A549 (cell line): ENCODE measurements around the gene ITIH5. TPM values are rescaled to one million over a fixed set of nuclear protein-coding genes. Genes with fewer than 3 reads are reported as not detected.

ENCODE experiments used
- ATAC-seq, 2 experiments: fragments of 200-7000 bp in 1 of 2; fragments of >200 bp in 1 of 2; cut with Nextera tagmentation in 1 of 2; cut with Tn5 transposase in 1 of 2; 3 replicates each; pipeline versions ENCODE4 v1.8.0 to v1.9.1; 2018 to 2020; ENCODE audit warnings: mild to moderate bottlenecking in 1 of 2, moderate library complexity in 1 of 2
- CTCF ChIA-PET: fragments of 300-600 bp; sonication (Branson Sonifier 250); formaldehyde crosslinking; extraction: SDS; loops from one replicate; lab custom pipeline; 2021; ENCODE audit warnings: antibody characterized with exemption, inconsistent platforms; lab: Yijun Ruan, JAX
- POLR2A ChIA-PET: fragments of 350-600 bp; formaldehyde crosslinking; extraction: SDS; loops from one replicate; lab custom pipeline; 2021; ENCODE audit warnings: antibody characterized with exemption, inconsistent platforms; lab: Yijun Ruan, JAX
- DNase-seq, 2 experiments: peaks; one replicate each; pipeline versions ENCODE4 v3.0.0 to v3.0.0-alpha.2; 2011 to 2016; ENCODE audit warnings: low read depth in 1 of 2, low spot score in 1 of 2
- FAIRE-seq: peaks from 2 replicates; lab custom pipeline; 2011; peaks lifted over from hg19 to GRCh38; lab: Jason Lieb, UNC
- H3K27ac ChIP-seq, 2 experiments: fragments of >200 bp; sonication (Bioruptor Twin); formaldehyde crosslinking; 3 replicates each; pipeline ENCODE4 v1.5.1; 2016 to 2017
- H3K4me1 ChIP-seq: fragments of >200 bp; sonication (Bioruptor Twin); formaldehyde crosslinking; 3 replicates; pipeline ENCODE4 v1.6.1; 2016
- H3K4me2 ChIP-seq: fragments of >200 bp; sonication (Bioruptor Twin); formaldehyde crosslinking; 3 replicates; pipeline ENCODE4 v1.6.1; 2016
- H3K4me3 ChIP-seq: fragments of >200 bp; sonication (Bioruptor Twin); formaldehyde crosslinking; 3 replicates; pipeline ENCODE4 v1.5.1; 2016
- H3K9me3 ChIP-seq: fragments of >200 bp; sonication (Bioruptor Twin); formaldehyde crosslinking; 3 replicates; pipeline ENCODE4 v1.6.1; 2016
- BHLHE40 ChIP-seq: IDR thresholded peaks from 2 replicates; pipeline ENCODE4 v1.6.1; 2012; ENCODE audit warnings: low read depth, low read length, inconsistent platforms
- CHD2 ChIP-seq: fragments of 150-350 bp; IDR thresholded peaks from 2 replicates; pipeline ENCODE4 v1.6.1; 2014; ENCODE audit warnings: low read length; ENCODE audit not compliant: partially characterized antibody
- EP300 ChIP-seq, 2 experiments: fragments of >200 bp; sonication (Bioruptor Twin); formaldehyde crosslinking; IDR thresholded peaks; 2 replicates in 1 of 2; 3 replicates in 1 of 2; pipeline ENCODE4 v1.6.1; 2016 to 2017
- ESRRA ChIP-seq: fragments of 150-350 bp; IDR thresholded peaks from 2 replicates; pipeline ENCODE4 v1.6.1; 2014; ENCODE audit warnings: mild to moderate bottlenecking, low read length, borderline replicate concordance
- FOSL2 ChIP-seq, 2 experiments: fragments of 450-650 bp in 1 of 2; fragments of >200 bp in 1 of 2; sonication (Bioruptor Twin) in 1 of 2; formaldehyde crosslinking; IDR thresholded peaks; 2 replicates each; pipeline versions ENCODE4 v1.5.0 to v1.6.1; 2016 to 2020; ENCODE audit warnings: mild to moderate bottlenecking in 1 of 2, moderate library complexity in 1 of 2
- FOXS1 ChIP-seq: fragments of 250-450 bp; sonication (Bioruptor Pico); IDR thresholded peaks from 2 replicates; pipeline ENCODE4 v1.5.0; 2020; ENCODE audit warnings: mild to moderate bottlenecking, moderate library complexity
- HEYL ChIP-seq: fragments of 250-450 bp; sonication (Bioruptor Pico); IDR thresholded peaks from 2 replicates; pipeline ENCODE4 v1.8.0; 2021; ENCODE audit warnings: mild to moderate bottlenecking, moderate library complexity
- HOXA7 ChIP-seq: fragments of 250-450 bp; sonication (Bioruptor Pico); IDR thresholded peaks from 2 replicates; pipeline ENCODE4 v1.5.0; 2020; ENCODE audit warnings: mild to moderate bottlenecking, moderate library complexity
- HOXB5 ChIP-seq: fragments of 250-450 bp; sonication (Bioruptor Pico); IDR thresholded peaks from 2 replicates; pipeline ENCODE4 v1.5.0; 2020; ENCODE audit warnings: mild to moderate bottlenecking, moderate library complexity
- JUNB ChIP-seq: fragments of >200 bp; sonication (Bioruptor Twin); formaldehyde crosslinking; IDR thresholded peaks from 2 replicates; pipeline ENCODE4 v1.6.1; 2016
- MAFK ChIP-seq: fragments of 450-650 bp; IDR thresholded peaks from 2 replicates; pipeline ENCODE4 v1.6.1; 2014; ENCODE audit not compliant: partially characterized antibody
- MYC ChIP-seq: IDR thresholded peaks from 2 replicates; pipeline ENCODE4 v1.6.1; 2012; ENCODE audit warnings: mild to moderate bottlenecking, inconsistent platforms, low read length, improper control_type of control experiment, borderline replicate concordance
- NR3C1 ChIP-seq: fragments of >200 bp; sonication (Bioruptor Twin); formaldehyde crosslinking; IDR thresholded peaks from 3 replicates; pipeline ENCODE4 v1.6.1; 2017
- POLR2AphosphoS2 ChIP-seq: conservative IDR thresholded peaks from 2 replicates; pipeline ENCODE4 v1.6.1; 2012; ENCODE audit warnings: low read length, improper control_type of control experiment, inconsistent platforms
- RAD21 ChIP-seq, 2 experiments: fragments of >200 bp in 1 of 2; sonication (Bioruptor Twin) in 1 of 2; formaldehyde crosslinking in 1 of 2; IDR thresholded peaks in 1 of 2; conservative IDR thresholded peaks in 1 of 2; 2 replicates in 1 of 2; 3 replicates in 1 of 2; pipeline ENCODE4 v1.6.1; 2012 to 2018; ENCODE audit warnings: inconsistent platforms in 1 of 2
- RFX5 ChIP-seq: fragments of 450-650 bp; IDR thresholded peaks from 2 replicates; pipeline ENCODE4 v1.7.1; 2014; ENCODE audit warnings: antibody characterized with exemption, mild to moderate bottlenecking, moderate library complexity
- RNF2 ChIP-seq: fragments of 200-600 bp; sonication (generic); IDR thresholded peaks from 2 replicates; pipeline ENCODE4 v1.6.1; 2016; ENCODE audit warnings: low read depth, mild to moderate bottlenecking, antibody characterized with exemption, moderate library complexity, borderline replicate concordance
- SREBF2 ChIP-seq: fragments of 450-650 bp; IDR thresholded peaks from 2 replicates; pipeline ENCODE4 v1.6.1; 2014; ENCODE audit warnings: mild to moderate bottlenecking, moderate library complexity
- TFCP2L1 ChIP-seq: fragments of 250-450 bp; sonication (Bioruptor Pico); IDR thresholded peaks from 2 replicates; pipeline ENCODE4 v1.5.0; 2021; ENCODE audit warnings: mild to moderate bottlenecking
- WGBS: methylation state at CpG from one replicate; pipeline ENCODE4 v1.1.6; 2017; ENCODE audit errors: missing lambda C conversion rate; 5-methylcytosine and 5-hydroxymethylcytosine counted together
- polyA plus RNA-seq, 4 experiments: library from polyadenylated mRNA; depleted of rRNA in 3 of 4; stranded (reverse); fragments of >200 nt; fragmentation: RNase III in 1 of 4; extraction: RNeasy Plus Mini Kit Qiagen cat#74134 plus additional on column Dnase treatment in 1 of 4; gene quantifications; 2 replicates in 3 of 4; 3 replicates in 1 of 4; pipeline ENCODE4 v1.2.3, GENCODE V29; 2011 to 2017
- TF ChIP-seq, protein P1 (sequence below): fragments of >200 bp; sonication (Bioruptor Twin); formaldehyde crosslinking; IDR thresholded peaks from 3 replicates; pipeline ENCODE4 v1.6.1; 2016
- TF ChIP-seq, protein P2 (sequence below): fragments of 250-450 bp; sonication (Bioruptor Pico); IDR thresholded peaks from 2 replicates; pipeline ENCODE4 v1.5.0; 2020; ENCODE audit warnings: low read depth, mild to moderate bottlenecking, moderate library complexity
- TF ChIP-seq, protein P3 (sequence below): IDR thresholded peaks from 2 replicates; pipeline ENCODE4 v1.6.1; 2012; ENCODE audit warnings: low read depth, borderline replicate concordance
- TF ChIP-seq, protein P4 (sequence below): fragments of 450-650 bp; IDR thresholded peaks from 2 replicates; pipeline ENCODE4 v1.6.1; 2014; ENCODE audit warnings: antibody characterized with exemption

ITIH5 gene
- polyA plus RNA-seq, 2 of the 4 experiments (the other 2 are of a cell fraction): 0.03 to 0.05 TPM

DNA sequence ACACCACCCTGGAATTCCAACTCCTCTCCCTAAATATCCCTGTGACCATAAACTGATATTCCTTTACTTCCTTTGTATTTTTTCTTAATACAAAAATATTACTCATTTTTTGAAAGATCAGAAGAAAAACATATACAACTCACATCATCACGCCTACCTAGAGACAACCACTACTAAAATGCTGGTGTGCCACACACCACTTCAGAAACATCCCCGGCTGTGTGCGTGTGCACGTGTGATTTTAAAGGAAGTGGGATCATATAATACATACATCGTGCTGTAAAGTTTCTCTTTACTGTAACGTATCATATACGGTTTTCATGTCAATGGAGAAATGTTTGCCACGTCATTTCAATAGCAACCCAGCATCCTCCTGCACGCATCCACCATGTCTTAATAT, 76.5 kb downstream of the ITIH5 start:
- TF ChIP-seq EP300 (IDR thresholded peaks at IDR 0.05): no peak
- TF ChIP-seq JUNB: no peak
- TF ChIP-seq MAFK: no peak
- H3K9me3 ChIP-seq: no peaks in the 10 kb centered on the region
- H3K4me1 ChIP-seq: no peaks in the 10 kb centered on the region
- no peak for DNase-seq
- no peak overlapping the region for H3K27ac ChIP-seq
- no peak overlapping the region for H3K4me2 ChIP-seq
- no peak for FAIRE-seq
- CTCF ChIA-PET: interaction anchor here (1.4 kb wide), 1 partner anchor 11 kb away, joined by 3 read pairs; no protein-coding TSS in a partner anchor
- ATAC-seq: no peak
- 54% methylated on average over 9 of the region's 9 CpGs for WGBS
- POLR2A ChIA-PET: no interaction called here
- H3K4me3 ChIP-seq: no peak overlapping the region

DNA sequence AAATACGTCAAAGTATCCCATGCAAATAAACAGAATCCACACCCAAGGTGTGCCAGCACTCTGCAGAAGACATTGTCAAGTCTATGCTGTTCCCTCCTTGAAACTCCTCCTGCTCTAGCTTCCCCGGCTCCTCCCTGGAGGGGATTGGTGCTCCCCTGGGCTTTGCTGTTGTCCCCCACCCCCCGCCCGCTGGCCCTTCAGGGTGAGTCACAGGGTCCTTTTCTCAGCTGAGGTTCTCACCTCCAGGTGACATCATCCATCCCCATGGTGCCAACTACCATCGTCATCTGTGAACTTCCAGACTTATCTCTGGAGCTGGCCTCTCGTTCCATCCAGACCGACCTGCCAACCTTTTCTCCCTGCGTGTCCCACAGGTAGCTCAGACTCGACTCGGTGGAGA, 77.0 kb downstream of the ITIH5 start:
- TF ChIP-seq RNF2 (no peak), FOXS1 (CRISPR knock-in tag) (no peak), BHLHE40 (no peak), ESRRA (no peak), RFX5 (no peak), SREBF2 (no peak)
- TF ChIP-seq, protein P1, sequence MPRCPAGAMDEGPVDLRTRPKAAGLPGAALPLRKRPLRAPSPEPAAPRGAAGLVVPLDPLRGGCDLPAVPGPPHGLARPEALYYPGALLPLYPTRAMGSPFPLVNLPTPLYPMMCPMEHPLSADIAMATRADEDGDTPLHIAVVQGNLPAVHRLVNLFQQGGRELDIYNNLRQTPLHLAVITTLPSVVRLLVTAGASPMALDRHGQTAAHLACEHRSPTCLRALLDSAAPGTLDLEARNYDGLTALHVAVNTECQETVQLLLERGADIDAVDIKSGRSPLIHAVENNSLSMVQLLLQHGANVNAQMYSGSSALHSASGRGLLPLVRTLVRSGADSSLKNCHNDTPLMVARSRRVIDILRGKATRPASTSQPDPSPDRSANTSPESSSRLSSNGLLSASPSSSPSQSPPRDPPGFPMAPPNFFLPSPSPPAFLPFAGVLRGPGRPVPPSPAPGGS: no peak
- TF ChIP-seq, all 56 proteins: peak for 0
- ChIA-PET POLR2A (no interaction called here), CTCF (interaction anchor here (1.4 kb wide), 1 partner anchor 11 kb away, joined by 3 read pairs; no protein-coding TSS in a partner anchor)

DNA sequence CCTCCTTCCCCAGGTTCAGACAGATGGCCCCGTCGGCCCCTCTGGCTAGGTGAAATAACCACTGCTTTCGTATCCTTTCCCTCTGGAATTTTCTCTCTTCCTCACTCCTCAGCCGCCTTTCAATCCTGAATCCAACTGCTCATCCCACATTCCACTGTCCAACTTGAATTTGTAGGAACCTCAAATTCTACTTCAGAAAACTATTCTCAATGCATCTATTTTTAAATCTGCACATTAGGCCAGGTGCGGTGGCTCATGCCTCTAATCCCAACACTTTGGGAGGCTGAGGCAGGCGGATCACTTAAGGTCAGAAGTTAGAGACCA, 78.9 kb downstream of the ITIH5 start:
- WGBS: 59% methylated on average over 5 of the region's 6 CpGs
- Histone ChIP-seq H3K4me2 (no peak overlapping the region), H3K27ac (no peak overlapping the region), H3K4me3 (no peak overlapping the region), H3K4me1 (no peaks in the 10 kb centered on the region), H3K9me3 (no peaks in the 10 kb centered on the region)
- ATAC-seq (no peak), FAIRE-seq (no peak), DNase-seq (no peak)
- CTCF ChIA-PET: no interaction called here
- POLR2A ChIA-PET: no interaction called here
- TF ChIP-seq MAFK: no peak
- no peak for TF ChIP-seq TFCP2L1
- no peak for TF ChIP-seq MYC
- no peak for TF ChIP-seq HOXA7 (CRISPR knock-in tag)
- no peak for TF ChIP-seq NR3C1
- TF ChIP-seq FOSL2 (IDR thresholded peaks at IDR 0.05): no peak
- no peak for TF ChIP-seq FOSL2 (CRISPR knock-in tag; IDR thresholded peaks at IDR 0.05)
- no peak for TF ChIP-seq HEYL (CRISPR knock-in tag)
- TF ChIP-seq BHLHE40: no peak
- no peak for TF ChIP-seq POLR2AphosphoS2
- TF ChIP-seq, protein P2, sequence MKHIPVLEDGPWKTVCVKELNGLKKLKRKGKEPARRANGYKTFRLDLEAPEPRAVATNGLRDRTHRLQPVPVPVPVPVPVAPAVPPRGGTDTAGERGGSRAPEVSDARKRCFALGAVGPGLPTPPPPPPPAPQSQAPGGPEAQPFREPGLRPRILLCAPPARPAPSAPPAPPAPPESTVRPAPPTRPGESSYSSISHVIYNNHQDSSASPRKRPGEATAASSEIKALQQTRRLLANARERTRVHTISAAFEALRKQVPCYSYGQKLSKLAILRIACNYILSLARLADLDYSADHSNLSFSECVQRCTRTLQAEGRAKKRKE (CRISPR knock-in tag): no peak
- TF ChIP-seq, protein P3, sequence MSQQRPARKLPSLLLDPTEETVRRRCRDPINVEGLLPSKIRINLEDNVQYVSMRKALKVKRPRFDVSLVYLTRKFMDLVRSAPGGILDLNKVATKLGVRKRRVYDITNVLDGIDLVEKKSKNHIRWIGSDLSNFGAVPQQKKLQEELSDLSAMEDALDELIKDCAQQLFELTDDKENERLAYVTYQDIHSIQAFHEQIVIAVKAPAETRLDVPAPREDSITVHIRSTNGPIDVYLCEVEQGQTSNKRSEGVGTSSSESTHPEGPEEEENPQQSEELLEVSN: no peak
- no peak for TF ChIP-seq HOXB5 (CRISPR knock-in tag)
- no peak for TF ChIP-seq RAD21 (conservative IDR thresholded peaks at IDR 0.05 in 1 of 2, IDR thresholded peaks at IDR 0.05 in 1 of 2)
- TF ChIP-seq CHD2: no peak
- TF ChIP-seq, protein P4, sequence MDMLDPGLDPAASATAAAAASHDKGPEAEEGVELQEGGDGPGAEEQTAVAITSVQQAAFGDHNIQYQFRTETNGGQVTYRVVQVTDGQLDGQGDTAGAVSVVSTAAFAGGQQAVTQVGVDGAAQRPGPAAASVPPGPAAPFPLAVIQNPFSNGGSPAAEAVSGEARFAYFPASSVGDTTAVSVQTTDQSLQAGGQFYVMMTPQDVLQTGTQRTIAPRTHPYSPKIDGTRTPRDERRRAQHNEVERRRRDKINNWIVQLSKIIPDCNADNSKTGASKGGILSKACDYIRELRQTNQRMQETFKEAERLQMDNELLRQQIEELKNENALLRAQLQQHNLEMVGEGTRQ: no peak

More for the DNA sequence above, 77.0 kb downstream of the ITIH5 start:
- DNase-seq: no peak
- 48% methylated on average over 8 of the region's 10 CpGs for WGBS
- Histone ChIP-seq H3K9me3 (no peaks in the 10 kb centered on the region), H3K4me1 (no peaks in the 10 kb centered on the region), H3K4me2 (no peak overlapping the region), H3K4me3 (no peak overlapping the region), H3K27ac (no peak overlapping the region)
- FAIRE-seq: no peak
- ATAC-seq: no peak
